GM18517 (cell line): ENCODE data around the gene GGACT.
"Not testable (repeated sequence)": the region's sequence is repeated elsewhere in the genome, so short reads cannot be mapped to it uniquely, and the experiment has no call there.

Experiments used
- ATAC-seq: cut with Tn5 transposase; IDR thresholded peaks from one replicate; pipeline ENCODE4 v1.9.1; 2021; ENCODE audit warnings: mild to moderate bottlenecking, moderate library complexity; ENCODE audit not compliant: unreplicated experiment

GGACT gene

DNA sequence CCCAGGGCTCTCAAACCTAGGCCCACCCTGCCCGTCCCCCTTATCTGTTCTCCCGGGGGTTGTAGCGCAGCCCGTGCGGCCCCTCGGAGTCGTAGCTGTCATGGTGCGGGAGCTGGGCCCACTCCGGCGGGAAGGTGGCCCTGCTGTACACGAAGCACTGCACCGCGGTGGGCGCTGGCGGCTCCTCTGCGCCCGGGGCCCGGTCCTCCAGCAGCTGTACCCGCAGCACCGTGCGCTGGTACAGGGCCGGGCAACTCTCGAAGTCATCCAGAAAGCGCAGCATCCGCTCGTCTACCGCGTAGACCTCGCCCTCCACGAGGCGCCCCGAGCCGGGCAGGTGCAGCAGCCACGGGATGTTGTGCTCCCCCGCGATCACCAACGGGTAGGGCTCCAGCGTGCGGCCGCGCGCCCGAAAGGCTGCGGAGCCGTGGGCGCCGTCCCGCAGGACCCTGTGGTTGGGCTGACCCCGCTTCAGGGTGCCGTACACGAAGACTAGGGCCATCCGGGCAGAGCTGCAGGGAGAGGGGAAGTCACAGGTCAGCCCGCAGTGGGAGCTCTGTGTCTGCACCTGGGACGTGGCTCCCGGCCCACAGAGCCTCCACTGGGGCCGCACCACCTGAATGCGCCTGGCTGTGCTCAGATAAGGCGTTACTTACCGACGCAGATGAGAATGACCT, 56.4 kb downstream of the GGACT start:
- ATAC-seq = no peak

DNA sequence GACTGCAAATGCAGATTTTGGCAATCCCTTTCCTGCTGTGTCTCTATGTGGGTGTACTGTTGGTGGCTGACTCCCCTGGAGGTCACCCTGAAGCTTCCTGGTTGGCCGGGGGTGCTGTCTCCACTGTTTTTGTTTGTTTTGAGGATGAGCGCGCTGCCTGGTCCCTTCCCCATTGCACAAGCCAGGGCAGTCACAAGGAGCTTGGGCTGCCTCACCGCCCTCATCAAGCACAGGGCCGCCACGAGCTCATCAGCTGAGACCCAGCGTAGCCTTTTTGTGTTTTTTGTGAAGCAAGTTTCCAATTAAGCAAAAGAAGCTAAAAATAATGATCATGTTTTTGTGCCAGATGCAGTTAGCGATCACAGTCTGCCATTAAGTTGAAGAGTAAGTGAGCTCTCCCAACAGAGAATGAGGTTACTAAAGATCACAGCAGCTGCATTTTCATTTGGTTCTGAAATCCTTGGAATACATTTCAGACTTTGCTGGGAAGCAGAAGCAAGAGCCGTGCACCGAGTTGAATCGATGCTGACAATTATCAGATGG, 57.8 kb downstream of the GGACT start:
- no peak for ATAC-seq

DNA sequence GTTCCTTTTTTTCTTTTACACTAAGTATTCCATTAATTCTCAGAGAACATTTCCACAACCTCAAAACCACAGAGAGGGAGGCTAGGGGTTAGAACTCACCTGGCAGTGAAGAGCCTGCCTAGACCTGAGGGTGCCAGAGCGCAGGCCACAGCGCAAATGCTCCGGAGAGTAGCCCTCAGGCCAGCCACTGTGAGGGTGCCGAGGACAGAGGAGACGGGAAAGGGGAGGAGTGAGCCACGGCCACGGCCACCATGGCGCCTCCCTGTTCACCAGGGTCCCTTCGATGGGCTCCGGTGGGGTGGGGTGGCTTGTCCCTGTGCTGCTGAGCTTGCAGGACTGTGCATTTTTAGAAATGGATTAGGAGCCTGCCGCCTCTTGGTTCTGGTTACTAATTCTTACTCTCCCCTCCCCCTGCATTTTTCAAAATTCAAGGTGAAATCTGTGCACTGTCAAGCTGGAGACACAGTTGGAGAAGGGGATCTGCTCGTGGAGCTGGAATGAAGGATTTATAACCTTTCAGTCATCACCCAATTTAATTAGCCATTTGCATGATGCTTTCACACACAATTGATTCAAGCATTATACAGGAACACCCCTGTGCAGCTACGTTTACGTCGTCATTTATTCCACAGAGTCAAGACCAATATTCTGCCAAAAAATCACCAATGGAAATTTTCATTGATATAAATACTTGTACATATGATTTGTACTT, 58.8 kb downstream of the GGACT start:
- no peak for ATAC-seq

DNA sequence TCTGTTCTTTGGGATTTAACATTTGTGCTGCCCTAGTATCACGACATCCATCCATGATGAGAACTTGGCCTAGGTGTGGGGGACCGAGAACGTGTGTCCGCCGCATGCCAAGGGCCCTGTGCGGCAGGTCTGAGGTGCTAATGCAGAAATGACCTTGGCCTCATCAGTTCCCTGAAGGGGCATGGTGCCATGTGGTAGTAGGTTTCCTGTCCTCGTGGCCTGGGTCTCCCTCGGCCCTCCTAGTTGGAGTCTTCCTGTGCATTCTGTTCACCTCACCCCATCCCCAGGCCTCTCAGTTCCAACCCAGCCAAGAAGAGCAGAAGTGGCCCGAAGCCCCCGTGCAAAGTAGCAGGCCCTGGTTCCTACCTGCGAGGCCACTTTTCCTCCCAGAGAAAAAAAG, 59.8 kb downstream of the GGACT start:
- no peak for ATAC-seq

- no peak for ATAC-seq
Measured at GRCh38 chr13:100528353-100528752, 60.2 kb downstream of the GGACT start.

DNA sequence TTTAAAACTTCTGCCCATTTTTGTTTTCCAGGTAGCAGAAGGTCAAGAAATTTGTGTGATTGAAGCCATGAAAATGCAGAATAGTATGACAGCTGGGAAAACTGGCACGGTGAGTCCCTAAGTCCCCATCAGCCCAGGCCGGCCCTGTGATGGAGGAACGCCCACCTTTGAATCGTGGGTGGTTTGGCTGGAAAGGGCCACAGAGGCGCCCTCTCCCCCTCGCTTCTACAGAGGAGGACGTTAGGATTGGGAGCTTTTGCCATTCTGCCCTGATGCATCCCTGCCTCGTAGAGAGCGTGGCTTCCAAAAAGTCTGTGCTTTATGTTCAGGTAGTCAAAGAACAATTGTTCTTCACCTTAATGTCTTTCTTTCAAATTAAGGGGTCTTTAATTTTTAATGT, 60.9 kb downstream of the GGACT start:
- ATAC-seq = no peak

GRCh38 chr13:100526318-100527000, 62.1 kb downstream of the GGACT start:
- ATAC-seq = no peak

DNA sequence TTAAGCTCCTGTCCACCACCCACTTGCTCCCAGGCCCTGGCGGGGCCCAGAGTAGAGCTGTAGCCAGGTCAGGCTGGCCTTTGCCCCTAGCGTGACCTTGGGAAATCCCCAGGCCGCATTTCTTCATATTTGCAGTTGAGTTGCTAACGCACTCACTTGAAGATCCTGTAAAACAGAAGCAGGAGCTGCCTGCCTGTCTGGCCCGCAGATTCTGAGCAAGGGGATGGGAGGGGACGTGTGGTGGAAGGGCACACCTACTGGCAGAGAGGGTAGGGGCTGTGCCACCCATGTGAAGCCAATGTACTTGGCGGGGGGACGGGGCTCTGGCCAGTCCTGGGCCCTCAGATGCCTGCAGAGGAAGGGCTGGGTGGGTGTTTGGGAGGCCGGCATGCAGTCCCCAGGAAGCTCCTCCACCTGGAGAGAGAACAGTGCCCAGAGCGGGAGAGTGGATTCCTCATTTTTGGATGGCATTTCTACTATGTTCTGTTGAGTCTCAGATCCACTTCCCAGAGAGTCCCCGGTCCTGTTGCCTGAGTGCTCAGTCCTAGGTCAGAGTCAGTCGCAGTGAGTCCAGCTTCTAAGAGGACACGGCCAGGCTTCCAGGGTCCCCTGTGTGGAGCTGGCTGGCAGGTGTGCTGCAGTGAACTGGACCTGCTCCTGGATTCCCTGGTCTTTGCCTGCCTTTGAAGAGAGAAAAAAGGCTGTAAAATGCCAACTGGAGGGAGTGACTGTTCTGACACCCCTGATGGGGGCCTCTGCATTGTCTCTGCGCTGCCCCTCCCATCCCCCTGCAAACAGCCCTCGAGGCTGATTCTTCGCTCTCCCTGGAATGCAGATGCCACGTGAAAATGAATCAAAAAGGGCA, 62.9 kb downstream of the GGACT start:
- no peak for ATAC-seq

DNA sequence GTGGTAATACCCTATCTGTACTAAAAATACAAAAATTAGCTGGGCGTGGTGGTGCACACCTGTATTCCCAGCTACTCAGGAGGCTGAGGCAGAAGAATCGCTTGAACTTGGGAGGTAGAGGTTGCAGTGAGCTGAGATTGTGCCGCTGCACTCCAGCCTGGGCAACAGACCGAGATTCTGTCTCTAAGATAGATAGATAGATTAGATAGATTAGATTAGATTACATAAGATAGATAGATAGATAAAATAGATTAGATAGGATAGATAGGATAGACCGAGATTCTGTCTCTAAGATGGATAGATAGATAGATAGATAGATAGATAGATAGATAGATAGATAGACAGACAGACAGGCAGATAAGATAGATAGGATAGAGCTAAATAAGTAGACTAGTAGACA, 63.9 kb downstream of the GGACT start:
- not testable (repeated sequence) for ATAC-seq

DNA sequence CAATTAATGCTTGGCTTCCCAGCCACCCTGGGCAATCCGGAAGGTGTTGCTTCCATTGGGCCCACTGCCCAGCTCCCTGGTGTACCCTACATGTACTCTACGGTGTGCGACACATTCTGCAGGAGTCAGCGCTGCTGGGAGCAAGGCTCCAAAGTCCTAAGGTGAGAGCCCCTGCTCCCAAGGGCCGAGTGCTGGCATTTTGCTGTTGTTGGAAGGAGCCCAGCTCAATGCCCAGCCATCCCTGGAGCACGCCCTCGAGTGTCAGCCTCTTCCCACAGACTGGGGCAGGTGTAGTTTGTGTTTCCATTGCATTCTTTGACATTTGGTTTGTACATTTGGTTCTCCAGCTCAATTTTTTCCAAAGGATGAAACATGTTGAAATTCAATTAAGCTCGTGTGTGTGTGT, 64.6 kb downstream of the GGACT start:
- no peak for ATAC-seq

DNA sequence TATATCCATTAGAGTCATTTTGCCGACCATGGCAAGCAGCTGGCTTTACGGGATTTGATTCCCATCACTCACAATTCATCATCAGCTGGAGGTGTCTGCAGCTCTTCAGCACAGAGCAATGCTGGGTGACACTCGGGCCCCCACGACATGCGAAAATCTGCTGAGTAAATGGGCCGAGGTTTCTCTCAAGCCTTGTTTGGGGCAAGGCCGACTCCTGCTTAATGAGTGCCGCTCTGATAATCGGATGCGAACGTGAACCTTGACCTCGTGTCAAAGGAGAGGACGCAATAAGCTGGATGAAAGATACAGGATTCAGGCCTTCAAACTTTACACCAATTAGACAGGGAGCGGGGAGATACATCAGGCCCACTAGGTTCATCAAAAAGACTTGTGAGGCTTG, 65.2 kb downstream of the GGACT start:
- ATAC-seq = no peak

DNA sequence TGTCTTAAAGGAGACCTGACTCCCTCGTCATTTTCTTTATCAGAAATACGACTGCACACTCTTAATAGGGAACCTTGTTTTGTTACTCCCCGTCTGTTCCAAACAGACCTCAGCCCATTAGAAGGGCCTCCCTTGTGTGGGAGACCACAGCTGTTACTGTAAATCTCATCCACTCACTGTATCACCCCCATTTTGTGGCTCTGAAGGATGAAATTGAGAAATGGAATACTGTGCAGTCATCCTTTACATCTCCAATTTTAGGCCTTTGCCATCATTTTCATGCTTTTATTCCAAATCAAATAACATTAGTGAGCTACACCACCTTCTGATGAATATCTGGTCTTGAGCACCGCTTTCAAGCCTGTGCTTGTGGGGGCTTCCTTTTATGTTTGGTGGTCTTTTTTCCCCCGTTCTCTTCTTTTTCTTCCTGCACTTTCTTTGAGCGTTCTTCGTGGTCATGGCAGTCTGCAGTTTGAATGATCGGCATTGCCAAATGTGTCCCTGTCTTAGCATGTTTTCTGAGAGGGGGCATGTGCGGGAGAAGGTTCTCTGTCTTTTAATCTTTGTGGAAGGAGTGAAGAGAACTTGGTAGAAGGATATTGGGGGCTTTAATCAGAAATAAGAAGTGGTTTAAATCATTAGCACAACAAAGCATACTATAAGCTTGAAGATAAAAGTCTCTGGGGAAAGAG, 65.8 kb downstream of the GGACT start:
- ATAC-seq = no peak

- ATAC-seq = no peak
Measured at GRCh38 chr13:100521851-100522617, 66.6 kb downstream of the GGACT start.

DNA sequence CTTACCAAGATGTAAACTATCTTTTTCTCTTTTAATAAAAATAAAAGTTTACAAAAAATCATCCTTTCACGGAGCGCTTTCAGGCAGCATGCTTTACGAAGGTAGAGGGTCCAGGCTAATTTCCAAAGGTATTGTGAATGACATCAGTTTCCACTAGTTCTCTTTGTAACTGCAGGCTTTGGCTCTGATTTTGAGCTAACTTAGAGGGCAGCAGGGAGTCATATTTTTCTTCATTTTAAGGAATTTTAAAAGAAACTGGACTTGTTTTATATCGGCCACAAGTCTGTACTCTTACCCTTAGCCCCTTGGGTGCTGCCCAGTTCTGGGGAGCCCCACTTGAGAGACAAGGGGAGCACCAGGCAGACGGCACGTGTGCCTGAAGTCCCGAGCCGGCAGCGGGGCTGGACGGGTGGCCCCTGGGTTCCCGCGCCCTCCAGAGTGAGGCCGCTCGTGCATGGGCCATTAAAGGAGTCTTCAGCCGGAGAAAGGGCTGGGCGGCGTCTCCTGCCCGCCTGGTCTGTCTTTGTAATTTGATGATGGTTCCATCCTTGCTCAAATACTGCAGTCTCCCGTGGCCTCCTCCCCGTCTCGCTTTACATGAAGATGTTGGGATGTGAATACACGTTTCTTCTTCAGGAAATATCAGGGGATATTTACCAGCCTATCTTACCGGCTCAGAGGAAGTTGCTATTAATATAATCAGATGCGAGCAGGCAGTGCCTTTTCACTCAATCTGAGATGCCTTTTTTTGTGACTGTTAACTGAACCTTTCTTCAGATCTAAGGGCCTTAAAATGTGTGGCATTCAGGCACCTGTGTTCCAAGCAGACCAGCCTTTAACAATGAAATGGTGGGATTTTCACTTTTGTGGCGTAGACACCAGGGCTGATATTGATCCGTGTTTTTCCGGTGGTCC, 67.4 kb downstream of the GGACT start:
- no peak for ATAC-seq

- no peak for ATAC-seq
Measured at GRCh38 chr13:100519626-100520025, 69.0 kb downstream of the GGACT start.

DNA sequence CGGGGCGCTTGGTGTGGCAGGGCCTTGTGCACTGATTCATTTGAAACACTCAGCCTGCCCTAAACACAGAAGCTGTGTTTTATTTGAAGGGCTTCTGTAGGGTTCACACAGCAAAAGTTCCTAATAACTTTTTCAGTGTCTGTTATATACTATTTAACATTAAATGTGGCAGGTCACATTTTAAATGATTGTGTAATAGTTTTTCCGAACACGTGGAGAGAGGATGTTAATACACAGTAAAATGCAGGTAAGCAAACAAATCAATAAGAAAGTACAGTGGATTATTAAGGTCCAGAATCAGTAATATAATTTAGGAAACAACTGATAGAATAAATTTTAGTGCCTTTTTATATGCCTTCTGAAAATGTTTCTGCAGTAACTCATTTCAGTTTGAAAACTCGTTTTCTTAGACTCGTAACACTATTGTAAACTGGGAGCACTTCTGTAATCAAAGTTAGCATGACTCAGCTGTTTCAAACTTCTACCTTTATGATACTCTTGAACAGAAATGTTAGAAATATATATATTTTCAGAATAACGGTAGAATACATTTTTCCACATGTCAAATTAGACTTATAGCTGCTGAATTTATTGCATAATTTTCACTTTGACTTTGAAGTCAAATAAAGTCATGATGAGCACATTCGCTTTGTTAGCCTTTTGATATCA, 70.1 kb downstream of the GGACT start:
- no peak for ATAC-seq

DNA sequence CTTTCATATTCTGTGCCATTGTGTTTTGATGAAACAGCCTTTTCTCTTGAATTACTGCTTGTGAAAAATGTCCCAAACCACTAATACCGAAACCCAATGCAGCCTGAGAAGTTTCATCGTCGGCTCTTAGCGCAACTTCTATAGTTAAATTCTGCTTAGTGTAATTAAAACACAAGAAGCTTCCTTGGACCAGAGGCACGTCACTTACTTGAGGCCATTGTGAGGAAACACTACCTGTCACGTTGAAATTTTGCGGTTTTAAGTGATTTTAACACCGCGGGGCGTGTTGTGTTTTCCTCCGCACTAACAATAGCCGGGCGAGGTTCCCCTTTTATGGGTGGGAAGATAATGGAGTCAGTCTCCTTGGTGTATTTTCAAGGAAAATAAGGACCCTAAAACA, 70.9 kb downstream of the GGACT start:
- ATAC-seq = no peak

DNA sequence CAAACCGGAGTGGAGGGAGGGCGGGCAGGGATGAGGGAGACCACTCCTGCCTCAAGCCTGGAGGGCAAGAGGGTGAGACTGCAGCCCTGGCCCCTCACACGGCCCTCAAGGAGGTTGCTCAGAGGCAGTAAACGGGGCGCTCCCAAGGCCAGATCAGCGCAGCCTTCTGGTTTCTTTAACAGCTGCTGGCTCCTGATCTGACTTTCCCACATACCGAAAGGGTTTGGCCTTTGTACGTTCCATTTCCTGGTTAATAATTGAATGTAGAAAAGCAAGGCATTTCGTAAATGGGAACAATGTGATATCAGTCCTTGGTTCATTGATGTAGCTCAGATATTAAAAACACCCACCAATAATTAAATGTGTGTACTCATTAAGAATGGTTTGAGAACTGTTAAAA, 71.5 kb downstream of the GGACT start:
- ATAC-seq = no peak
